Measurements from ENCODE around the gene SH3YL1.

The SH3YL1 gene

GRCh38 chr2:196406-196805, 67.4 kb downstream of the SH3YL1 start:
- Histone ChIP-seq H3K4me3 (ENCODE audit: low read depth, low read length) (no peak overlapping the region), H3K27me3 (ENCODE audit: control insufficient read depth, insufficient read depth, low read length) (no peaks in the 10 kb centered on the region), H3K4me1 (ENCODE audit: control insufficient read depth, insufficient read depth, low read length) (no peaks in the 10 kb centered on the region), H3K27ac (ENCODE audit: low read depth, low read length) (no peak overlapping the region), H3K36me3 (ENCODE audit: control insufficient read depth, insufficient read depth, low read length) (no peaks in the 10 kb centered on the region), H3K9ac (ENCODE audit: low read depth, low read length) (no peak overlapping the region), H3K9me3 (ENCODE audit: control insufficient read depth, insufficient read depth, low read length) (no peaks in the 10 kb centered on the region)

GRCh38 chr2:195932-196331, 67.9 kb downstream of the SH3YL1 start:
- H3K27me3 ChIP-seq (ENCODE audit: control insufficient read depth, insufficient read depth, low read length), result no peaks in the 10 kb centered on the region
- no peak overlapping the region for H3K4me3 ChIP-seq (ENCODE audit: low read depth, low read length)
- H3K9ac ChIP-seq (ENCODE audit: low read depth, low read length), result no peak overlapping the region
- H3K27ac ChIP-seq (ENCODE audit: low read depth, low read length), result no peak overlapping the region
- H3K36me3 ChIP-seq (ENCODE audit: control insufficient read depth, insufficient read depth, low read length), result no peaks in the 10 kb centered on the region
- H3K4me1 ChIP-seq (ENCODE audit: control insufficient read depth, insufficient read depth, low read length), result no peaks in the 10 kb centered on the region
- peaks cover 1% of the 10 kb centered on the region; the same call in 1 of the 2 replicates for H3K9me3 ChIP-seq (ENCODE audit: control insufficient read depth, insufficient read depth, low read length)

- no peaks in the 10 kb centered on the region for H3K36me3 ChIP-seq (ENCODE audit: control insufficient read depth, insufficient read depth, low read length)
- no peak overlapping the region for H3K27ac ChIP-seq (ENCODE audit: low read depth, low read length)
- peaks cover 16% of the 10 kb centered on the region for H3K9me3 ChIP-seq (ENCODE audit: control insufficient read depth, insufficient read depth, low read length)
- no peaks in the 10 kb centered on the region for H3K4me1 ChIP-seq (ENCODE audit: control insufficient read depth, insufficient read depth, low read length)
- no peaks in the 10 kb centered on the region for H3K27me3 ChIP-seq (ENCODE audit: control insufficient read depth, insufficient read depth, low read length)
- H3K9ac ChIP-seq (ENCODE audit: low read depth, low read length), result no peak overlapping the region
- no peak overlapping the region for H3K4me3 ChIP-seq (ENCODE audit: low read depth, low read length)
Measured at GRCh38 chr2:193141-193671, 70.6 kb downstream of the SH3YL1 start.

- Histone ChIP-seq H3K36me3 (ENCODE audit: control insufficient read depth, insufficient read depth, low read length) (no peaks in the 10 kb centered on the region), H3K27ac (ENCODE audit: low read depth, low read length) (no peak overlapping the region), H3K27me3 (ENCODE audit: control insufficient read depth, insufficient read depth, low read length) (no peaks in the 10 kb centered on the region), H3K9me3 (ENCODE audit: control insufficient read depth, insufficient read depth, low read length) (peaks cover 32% of the 10 kb centered on the region), H3K9ac (ENCODE audit: low read depth, low read length) (no peak overlapping the region), H3K4me3 (ENCODE audit: low read depth, low read length) (no peak overlapping the region), H3K4me1 (ENCODE audit: control insufficient read depth, insufficient read depth, low read length) (no peaks in the 10 kb centered on the region)
Measured at GRCh38 chr2:191311-192190, 72.3 kb downstream of the SH3YL1 start.

GRCh38 chr2:187825-188224, 76.0 kb downstream of the SH3YL1 start:
- H3K27me3 ChIP-seq (ENCODE audit: control insufficient read depth, insufficient read depth, low read length), result no peaks in the 10 kb centered on the region
- no peaks in the 10 kb centered on the region for H3K36me3 ChIP-seq (ENCODE audit: control insufficient read depth, insufficient read depth, low read length)
- H3K4me1 ChIP-seq (ENCODE audit: control insufficient read depth, insufficient read depth, low read length), result no peaks in the 10 kb centered on the region
- H3K9ac ChIP-seq (ENCODE audit: low read depth, low read length), result no peak overlapping the region
- H3K9me3 ChIP-seq (ENCODE audit: control insufficient read depth, insufficient read depth, low read length), result peaks cover 69% of the 10 kb centered on the region
- H3K27ac ChIP-seq (ENCODE audit: low read depth, low read length), result no peak overlapping the region
- no peak overlapping the region for H3K4me3 ChIP-seq (ENCODE audit: low read depth, low read length)

- no peak overlapping the region for H3K9ac ChIP-seq (ENCODE audit: low read depth, low read length)
- no peaks in the 10 kb centered on the region for H3K27me3 ChIP-seq (ENCODE audit: control insufficient read depth, insufficient read depth, low read length)
- no peaks in the 10 kb centered on the region for H3K4me1 ChIP-seq (ENCODE audit: control insufficient read depth, insufficient read depth, low read length)
- H3K9me3 ChIP-seq (ENCODE audit: control insufficient read depth, insufficient read depth, low read length), result peaks cover 80% of the 10 kb centered on the region
- no peak overlapping the region for H3K4me3 ChIP-seq (ENCODE audit: low read depth, low read length)
- no peak overlapping the region for H3K27ac ChIP-seq (ENCODE audit: low read depth, low read length)
- no peaks in the 10 kb centered on the region for H3K36me3 ChIP-seq (ENCODE audit: control insufficient read depth, insufficient read depth, low read length)
Measured at GRCh38 chr2:185221-185620, 78.6 kb downstream of the SH3YL1 start.

GRCh38 chr2:184695-185094, 79.1 kb downstream of the SH3YL1 start:
- Histone ChIP-seq H3K27ac (ENCODE audit: low read depth, low read length) (no peak overlapping the region), H3K4me1 (ENCODE audit: control insufficient read depth, insufficient read depth, low read length) (no peaks in the 10 kb centered on the region), H3K9me3 (ENCODE audit: control insufficient read depth, insufficient read depth, low read length) (peaks cover 81% of the 10 kb centered on the region), H3K36me3 (ENCODE audit: control insufficient read depth, insufficient read depth, low read length) (no peaks in the 10 kb centered on the region), H3K27me3 (ENCODE audit: control insufficient read depth, insufficient read depth, low read length) (no peaks in the 10 kb centered on the region), H3K4me3 (ENCODE audit: low read depth, low read length) (no peak overlapping the region), H3K9ac (ENCODE audit: low read depth, low read length) (no peak overlapping the region)

- no peaks in the 10 kb centered on the region for H3K27me3 ChIP-seq (ENCODE audit: control insufficient read depth, insufficient read depth, low read length)
- no peak overlapping the region for H3K9ac ChIP-seq (ENCODE audit: low read depth, low read length)
- H3K4me3 ChIP-seq (ENCODE audit: low read depth, low read length), result no peak overlapping the region; the same call in 1 of the 2 replicates
- no peaks in the 10 kb centered on the region for H3K36me3 ChIP-seq (ENCODE audit: control insufficient read depth, insufficient read depth, low read length)
- peaks cover 74% of the 10 kb centered on the region for H3K9me3 ChIP-seq (ENCODE audit: control insufficient read depth, insufficient read depth, low read length)
- no peaks in the 10 kb centered on the region for H3K4me1 ChIP-seq (ENCODE audit: control insufficient read depth, insufficient read depth, low read length)
- no peak overlapping the region for H3K27ac ChIP-seq (ENCODE audit: low read depth, low read length)
Measured at GRCh38 chr2:182509-183122, 81.2 kb downstream of the SH3YL1 start.

GRCh38 chr2:180311-180710, 83.5 kb downstream of the SH3YL1 start:
- no peak overlapping the region for H3K4me3 ChIP-seq (ENCODE audit: low read depth, low read length)
- H3K27ac ChIP-seq (ENCODE audit: low read depth, low read length), result no peak overlapping the region
- H3K36me3 ChIP-seq (ENCODE audit: control insufficient read depth, insufficient read depth, low read length), result no peaks in the 10 kb centered on the region
- H3K4me1 ChIP-seq (ENCODE audit: control insufficient read depth, insufficient read depth, low read length), result no peaks in the 10 kb centered on the region
- peaks cover 51% of the 10 kb centered on the region for H3K9me3 ChIP-seq (ENCODE audit: control insufficient read depth, insufficient read depth, low read length)
- H3K27me3 ChIP-seq (ENCODE audit: control insufficient read depth, insufficient read depth, low read length), result no peaks in the 10 kb centered on the region
- no peak overlapping the region for H3K9ac ChIP-seq (ENCODE audit: low read depth, low read length)

- Histone ChIP-seq H3K9me3 (ENCODE audit: control insufficient read depth, insufficient read depth, low read length) (peaks cover 47% of the 10 kb centered on the region), H3K36me3 (ENCODE audit: control insufficient read depth, insufficient read depth, low read length) (no peaks in the 10 kb centered on the region), H3K27me3 (ENCODE audit: control insufficient read depth, insufficient read depth, low read length) (no peaks in the 10 kb centered on the region), H3K27ac (ENCODE audit: low read depth, low read length) (no peak overlapping the region), H3K4me1 (ENCODE audit: control insufficient read depth, insufficient read depth, low read length) (no peaks in the 10 kb centered on the region), H3K4me3 (ENCODE audit: low read depth, low read length) (no peak overlapping the region), H3K9ac (ENCODE audit: low read depth, low read length) (no peak overlapping the region)
Measured at GRCh38 chr2:179886-180285, 83.9 kb downstream of the SH3YL1 start.

GRCh38 chr2:177733-178132, 86.1 kb downstream of the SH3YL1 start:
- no peaks in the 10 kb centered on the region for H3K4me1 ChIP-seq (ENCODE audit: control insufficient read depth, insufficient read depth, low read length)
- H3K36me3 ChIP-seq (ENCODE audit: control insufficient read depth, insufficient read depth, low read length), result no peaks in the 10 kb centered on the region
- no peak overlapping the region for H3K4me3 ChIP-seq (ENCODE audit: low read depth, low read length)
- H3K9me3 ChIP-seq (ENCODE audit: control insufficient read depth, insufficient read depth, low read length), result peaks cover 25% of the 10 kb centered on the region; the same call in 1 of the 2 replicates
- H3K27ac ChIP-seq (ENCODE audit: low read depth, low read length), result no peak overlapping the region
- H3K27me3 ChIP-seq (ENCODE audit: control insufficient read depth, insufficient read depth, low read length), result no peaks in the 10 kb centered on the region
- H3K9ac ChIP-seq (ENCODE audit: low read depth, low read length), result no peak overlapping the region
